Measurements from ENCODE around the gene CHMP6.

- no peak for TF ChIP-seq CTCF (conservative IDR thresholded peaks at IDR 0.05)
- no peak for TF ChIP-seq ZFX (IDR thresholded peaks at IDR 0.05)
Observed at GRCh38 chr17:81032641-81033480, 41.2 kb downstream of the CHMP6 start.
